Stimulated activated CD8-positive, alpha-beta memory T cell treated with anti-CD3 and anti-CD28 coated beads, Interleukin-15, amount 100 ng/mL, for 24 hours (primary cell): Measurements from ENCODE around the gene YPEL5.

Experiments
- DNase-seq: peaks from one replicate; pipeline ENCODE4 v3.0.0-alpha.2; 2020; ENCODE audit warnings: low read depth

YPEL5 gene

DNA sequence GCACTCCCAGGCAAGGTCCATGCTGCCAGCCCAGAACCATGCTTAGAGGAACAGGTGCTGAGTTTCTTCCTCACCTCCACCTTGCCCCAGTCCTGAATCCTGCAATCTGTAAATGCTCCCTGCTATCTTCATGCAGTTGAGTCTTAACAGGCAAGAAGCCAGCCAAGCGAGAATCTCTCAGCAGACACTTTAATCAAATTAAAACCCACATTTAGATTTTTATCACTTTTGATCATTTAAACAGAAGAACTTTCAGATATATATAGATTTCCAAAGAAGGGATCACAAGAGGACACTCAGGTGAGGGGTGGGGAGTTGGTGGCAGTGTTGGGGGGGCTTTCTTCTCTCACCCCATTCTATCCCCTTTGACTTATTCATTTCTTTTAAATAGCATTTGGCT is 58.6 kb downstream of the YPEL5 start:
- no peak for DNase-seq

DNA sequence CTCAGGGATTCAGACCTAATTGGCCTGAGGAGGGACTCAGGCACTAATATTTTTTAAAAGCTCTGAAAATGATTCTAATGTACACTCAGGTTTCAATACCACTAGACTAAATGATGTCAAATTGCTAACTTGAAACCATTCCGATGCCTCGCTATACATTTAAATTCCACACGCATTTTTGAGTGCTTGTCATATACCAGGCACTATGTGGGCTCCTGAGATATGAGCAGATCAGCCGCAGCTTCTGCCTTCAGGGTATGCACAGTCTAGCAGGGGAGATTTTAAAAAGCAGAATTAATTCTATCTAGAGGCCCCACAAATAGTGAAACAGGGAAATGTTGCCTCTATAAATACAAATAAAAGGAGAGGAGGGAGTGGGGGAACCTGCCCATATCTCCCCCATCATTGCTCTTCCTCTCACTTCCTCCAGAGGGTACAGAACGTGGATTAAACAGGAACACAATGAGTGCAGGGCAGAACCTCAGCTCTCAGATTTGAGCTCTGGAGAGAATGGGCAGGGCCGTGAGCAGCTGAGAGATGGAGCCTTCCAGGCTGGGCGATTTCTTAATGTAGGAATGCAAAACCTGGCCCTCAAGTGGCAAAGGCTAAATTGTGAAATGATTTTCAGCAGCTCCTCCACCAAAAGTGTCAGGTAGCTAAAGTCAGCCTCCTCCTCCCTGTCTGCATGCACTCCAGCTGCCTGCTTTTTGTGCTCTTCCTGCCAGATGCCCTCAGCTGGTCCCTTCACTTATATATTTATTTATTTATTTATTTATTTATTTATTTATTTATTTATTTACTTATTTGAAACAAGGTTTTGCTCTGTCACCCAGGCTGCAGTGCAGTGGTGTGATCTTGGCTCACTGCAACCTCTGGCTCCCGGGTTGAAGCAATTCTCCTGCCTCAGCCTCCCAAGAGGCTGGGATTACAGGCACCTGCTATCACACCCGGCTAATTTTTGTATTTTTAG is 59.9 kb downstream of the YPEL5 start:
- no peak for DNase-seq

DNA sequence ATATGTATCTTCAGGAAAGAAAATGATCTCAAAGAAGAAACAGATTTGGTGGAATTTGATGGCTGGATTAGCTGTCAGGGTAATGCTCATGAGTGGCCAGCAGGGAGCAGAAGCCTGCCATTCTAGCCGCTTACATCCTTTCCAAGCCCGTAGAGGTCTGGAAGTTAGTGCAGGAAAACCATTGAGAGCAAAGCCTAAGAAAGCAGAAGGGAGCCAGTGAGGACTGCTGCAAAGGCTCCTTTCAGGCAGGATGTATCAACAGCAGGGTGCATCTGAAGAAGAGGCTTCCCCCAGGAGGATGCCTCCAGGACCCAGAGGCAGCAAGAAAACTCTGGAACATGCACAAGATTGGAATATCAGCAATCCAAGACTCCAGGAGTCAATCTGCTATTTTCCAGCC is 61.6 kb downstream of the YPEL5 start:
- no peak for DNase-seq

DNA sequence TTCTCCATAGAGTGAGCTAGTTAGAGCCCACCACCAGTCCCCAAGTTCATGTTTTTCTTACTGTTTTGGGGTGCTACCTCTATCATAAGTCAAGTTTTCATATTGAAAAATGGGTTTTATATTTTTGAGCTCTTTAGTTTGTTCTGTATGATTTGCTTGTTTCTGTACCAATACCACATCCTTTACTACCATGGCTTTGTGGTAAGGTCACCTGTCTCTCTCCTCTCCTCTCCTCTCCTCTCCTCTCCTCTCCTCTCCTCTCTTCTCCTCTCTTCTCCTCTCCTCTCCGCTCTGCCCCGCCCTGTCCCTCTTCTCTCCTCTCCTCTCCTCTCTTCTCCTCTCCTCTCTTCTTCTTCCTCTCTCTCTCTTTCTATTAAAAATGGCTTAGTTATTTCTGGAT is 62.4 kb downstream of the YPEL5 start:
- DNase-seq: no peak
